ENCODE data around the gene CDH10.

CDH10 gene

GRCh38 chr5:24538346-24538745 lies 106.4 kb downstream of the CDH10 start:
- DNase-seq (ENCODE audit: extremely low read depth, low read depth): no peak
- no peak for TF ChIP-seq CTCF (IDR thresholded peaks at IDR 0.05; ENCODE audit: low read depth, low read length)

DNA sequence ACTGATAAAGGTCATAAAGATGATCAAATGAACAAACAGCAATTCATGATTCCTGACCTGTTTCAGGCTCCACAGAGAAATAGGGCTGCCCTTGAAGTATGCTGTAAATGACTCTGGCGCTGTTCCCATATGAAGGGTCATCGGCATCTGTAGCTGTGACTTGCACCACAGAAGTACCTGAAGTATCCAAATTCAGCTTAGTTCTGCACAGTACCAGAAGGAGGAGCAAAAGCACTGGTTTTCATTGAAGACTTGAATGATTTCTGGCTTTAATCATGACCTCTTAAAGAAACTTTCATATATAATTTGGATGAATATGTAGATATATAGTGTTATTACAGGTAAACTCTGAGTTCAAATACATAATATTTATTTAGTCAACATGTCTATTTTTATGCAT lies 109.1 kb downstream of the CDH10 start:
- DNase-seq (ENCODE audit: extremely low read depth, low read depth): no peak
- no peak for TF ChIP-seq CTCF (IDR thresholded peaks at IDR 0.05; ENCODE audit: low read depth, low read length)

- no peak for TF ChIP-seq CTCF (IDR thresholded peaks at IDR 0.05; ENCODE audit: low read depth, low read length)
These were observed 113.9 kb downstream of the CDH10 start for GRCh38 chr5:24530906-24531305.

GRCh38 chr5:24525414-24525813 lies 119.4 kb downstream of the CDH10 start:
- no peak for DNase-seq (ENCODE audit: extremely low read depth, low read depth)
- TF ChIP-seq CTCF (IDR thresholded peaks at IDR 0.05; ENCODE audit: low read depth, low read length): no peak

More at GRCh38 chr5:24530906-24531305, 113.9 kb downstream of the CDH10 start:
- no peak for DNase-seq (ENCODE audit: extremely low read depth, low read depth)

DNA sequence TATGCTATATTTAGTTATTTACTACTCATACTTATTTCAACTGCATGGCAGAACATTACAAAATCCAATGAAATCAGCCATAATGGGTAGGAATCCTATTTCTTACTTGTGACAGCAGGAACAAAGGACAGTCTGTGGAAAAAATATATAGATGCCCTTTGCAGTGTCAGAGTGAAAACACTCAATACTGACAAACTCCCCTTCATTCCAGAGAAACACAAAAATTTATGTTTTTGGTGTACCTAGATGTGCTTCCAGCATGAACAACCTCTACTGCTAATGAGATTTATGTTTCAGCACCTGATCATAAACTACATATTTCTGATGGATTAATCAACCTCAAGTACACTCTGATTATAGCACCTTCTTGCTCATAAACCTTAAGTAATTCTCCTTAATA lies 132.4 kb downstream of the CDH10 start:
- TF ChIP-seq CTCF (IDR thresholded peaks at IDR 0.05; ENCODE audit: low read depth, low read length): no peak
- no peak for DNase-seq (ENCODE audit: extremely low read depth, low read depth)

- DNase-seq (ENCODE audit: extremely low read depth, low read depth): no peak
- TF ChIP-seq CTCF (IDR thresholded peaks at IDR 0.05; ENCODE audit: low read depth, low read length): no peak
These were observed 134.2 kb downstream of the CDH10 start for GRCh38 chr5:24510523-24510988.

DNA sequence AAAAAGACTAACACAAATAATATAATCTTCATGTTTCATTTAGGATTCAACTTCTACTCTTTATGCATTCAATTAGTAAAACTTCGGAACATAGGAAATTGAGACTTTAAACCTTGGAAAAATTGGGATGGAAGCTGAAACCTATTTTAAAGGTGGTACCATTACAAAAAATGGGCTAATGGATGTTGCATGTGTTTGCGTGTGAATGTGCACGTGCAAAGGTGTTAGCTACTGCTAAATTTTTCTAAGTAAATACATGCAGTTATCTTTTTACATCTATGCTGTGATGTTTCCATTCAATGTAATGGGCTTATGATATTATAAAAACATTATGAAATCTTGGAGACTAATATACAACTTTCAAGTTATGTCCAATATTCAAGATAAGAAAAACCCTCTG lies 134.8 kb downstream of the CDH10 start:
- no peak for TF ChIP-seq CTCF (IDR thresholded peaks at IDR 0.05; ENCODE audit: low read depth, low read length)
- DNase-seq (ENCODE audit: extremely low read depth, low read depth): no peak

Data from AG09319 (cell line).